GM23338 (cell line): ENCODE measurements around the gene ZNF678. TPM values are rescaled to one million over a fixed set of nuclear protein-coding genes. Genes with fewer than 3 reads are reported as not detected.

Source experiments
- ATAC-seq: fragments of 200-7000 bp; cut with Tn5 transposase; 3 replicates; pipeline ENCODE4 v1.9.1; 2020
- DNase-seq: peaks from one replicate; pipeline ENCODE4 v3.0.0-alpha.2; 2015; ENCODE audit warnings: low spot score
- H2AFZ ChIP-seq: fragments of 200-600 bp; sonication (generic); 2 replicates; pipeline ENCODE4 v1.8.0; 2016; ENCODE audit warnings: antibody characterized with exemption, mild to moderate bottlenecking, moderate library complexity
- H3F3A ChIP-seq: fragments of 200-600 bp; sonication (generic); replicated peaks from 2 replicates; pipeline ENCODE4 v1.8.0; 2017; ENCODE audit warnings: antibody characterized with exemption, mixed run types, low read depth
- H3K27ac ChIP-seq: fragments of 200-600 bp; sonication (generic); 2 replicates; pipeline ENCODE4 v1.6.1; 2016; ENCODE audit warnings: low read depth
- H3K27me3 ChIP-seq: fragments of 200-600 bp; sonication (generic); 2 replicates; pipeline ENCODE4 v1.8.0; 2016; ENCODE audit warnings: mild to moderate bottlenecking, mixed run types, moderate library complexity; ENCODE audit not compliant: insufficient read depth
- H3K36me3 ChIP-seq: fragments of 200-600 bp; sonication (generic); 2 replicates; pipeline ENCODE4 v1.8.0; 2016; ENCODE audit warnings: mild to moderate bottlenecking; ENCODE audit not compliant: insufficient read depth
- H3K4me1 ChIP-seq: fragments of 200-600 bp; sonication (generic); 2 replicates; pipeline ENCODE4 v1.8.0; 2016; ENCODE audit warnings: mild to moderate bottlenecking, moderate library complexity; ENCODE audit not compliant: insufficient read depth
- H3K4me2 ChIP-seq: fragments of 200-600 bp; sonication (generic); 2 replicates; pipeline ENCODE4 v1.7.1; 2017; ENCODE audit warnings: mixed run types
- H3K4me3 ChIP-seq: fragments of 200-600 bp; sonication (generic); 2 replicates; pipeline ENCODE4 v1.6.1; 2016; ENCODE audit warnings: mixed run types
- H3K79me2 ChIP-seq: fragments of 200-600 bp; sonication (generic); replicated peaks from 2 replicates; pipeline ENCODE4 v1.8.0; 2017; ENCODE audit warnings: mild to moderate bottlenecking; ENCODE audit not compliant: insufficient read depth
- H3K9me2 ChIP-seq: fragments of 200-600 bp; sonication (generic); 2 replicates; pipeline ENCODE4 v1.8.0; 2017; ENCODE audit not compliant: insufficient read depth
- H4K20me1 ChIP-seq: fragments of 200-600 bp; sonication (generic); replicated peaks from 2 replicates; pipeline ENCODE4 v1.8.0; 2017; ENCODE audit warnings: mild to moderate bottlenecking; ENCODE audit not compliant: insufficient read depth
- H3K27ac Mint-ChIP-seq: 2 replicates; pipeline ENCODE4 v1.8.0; 2020; ENCODE audit warnings: inconsistent platforms, mild to moderate bottlenecking, moderate library complexity, mixed read lengths
- H3K27me3 Mint-ChIP-seq: 3 replicates; pipeline ENCODE4 v1.8.0; 2022; ENCODE audit warnings: low read depth, mild to moderate bottlenecking, moderate library complexity, mixed read lengths, inconsistent platforms; ENCODE audit not compliant: insufficient read depth, poor library complexity
- H3K36me3 Mint-ChIP-seq: 3 replicates; pipeline ENCODE4 v1.8.0; 2021; ENCODE audit warnings: low read depth, mild to moderate bottlenecking, inconsistent platforms, moderate library complexity, mixed read lengths
- H3K4me1 Mint-ChIP-seq: 3 replicates; pipeline ENCODE4 v1.8.0; 2020; ENCODE audit warnings: mild to moderate bottlenecking, inconsistent platforms, mixed read lengths
- H3K4me3 Mint-ChIP-seq: 3 replicates; pipeline ENCODE4 v1.8.0; 2021; ENCODE audit warnings: moderate library complexity, mild to moderate bottlenecking, inconsistent platforms, mixed read lengths
- H3K9me3 Mint-ChIP-seq: 3 replicates; pipeline ENCODE4 v1.8.0; 2020; ENCODE audit warnings: moderate library complexity, mild to moderate bottlenecking, inconsistent platforms, mixed read lengths
- CREB1 ChIP-seq: fragments of 250-450 bp; sonication (Bioruptor Pico); IDR thresholded peaks from 2 replicates; pipeline ENCODE4 v1.5.0; 2020; ENCODE audit warnings: low read depth, mild to moderate bottlenecking, moderate library complexity
- STAT1 ChIP-seq: IDR thresholded peaks from one replicate; pipeline ENCODE4 v1.6.1; 2016; ENCODE audit warnings: antibody characterized with exemption; ENCODE audit not compliant: unreplicated experiment
- ZNF114 ChIP-seq: fragments of 250-450 bp; sonication (Bioruptor Pico); IDR thresholded peaks from 2 replicates; pipeline ENCODE4 v1.5.0; 2020; ENCODE audit warnings: mild to moderate bottlenecking, moderate library complexity
- ZNF331 ChIP-seq: fragments of 250-450 bp; sonication (Bioruptor Pico); IDR thresholded peaks from 2 replicates; pipeline ENCODE4 v1.5.0; 2020; ENCODE audit warnings: low read depth, mild to moderate bottlenecking, moderate library complexity
- polyA plus RNA-seq: library from polyadenylated mRNA; unstranded; fragments of >200 nt; fragmentation: Nextera tagmentation; extraction: Ambion mirVana; gene quantifications from 2 replicates; pipeline ENCODE4 v1.2.1, GENCODE V29; 2016
- total RNA-seq: library from RNA; depleted of rRNA; stranded (reverse); fragments of >200 nt; shearing (Covaris generic); gene quantifications from 2 replicates; pipeline ENCODE4 v1.2.3, GENCODE V29; 2014
- TF ChIP-seq, protein P1 (sequence below): fragments of 250-450 bp; sonication (Bioruptor Pico); IDR thresholded peaks from 2 replicates; pipeline ENCODE4 v1.5.0; 2020; ENCODE audit warnings: mild to moderate bottlenecking, moderate library complexity

Gene ZNF678
- total and polyA plus RNA-seq, 2 experiments from 2014 or later, result 8.6 to 60.0 TPM

DNA sequence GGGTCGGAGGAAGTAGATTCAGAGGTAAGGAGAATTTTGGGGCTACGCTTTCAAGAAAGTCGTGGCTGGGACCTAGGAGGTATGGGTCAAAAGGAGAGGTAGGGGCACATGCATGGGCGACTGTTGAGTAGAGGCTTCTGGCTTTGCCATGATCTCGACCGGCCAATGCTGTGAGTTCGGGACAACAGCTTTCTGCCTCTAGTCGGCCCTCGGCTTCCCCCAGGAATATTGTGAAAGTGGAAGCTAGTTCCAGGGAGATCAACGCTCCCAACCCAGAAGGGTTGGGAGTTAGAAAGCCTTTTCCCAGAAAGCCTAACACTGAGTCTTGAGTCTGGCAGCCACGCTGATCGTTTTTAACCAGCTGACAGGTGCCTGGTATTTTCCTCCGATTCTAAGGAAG, 69.0 kb downstream of the ZNF678 start:
- H3K4me1 ChIP-seq, result no peaks in the 10 kb centered on the region
- H3K9me2 ChIP-seq, result no peaks in the 10 kb centered on the region
- no peaks in the 10 kb centered on the region for H3K36me3 ChIP-seq
- H3K27ac ChIP-seq, result no peak overlapping the region
- no peak overlapping the region for H2AFZ ChIP-seq
- Mint-ChIP-seq H3K27ac (no peak overlapping the region), H3K9me3 (peaks cover 47% of the 10 kb centered on the region), H3K4me1 (no peaks in the 10 kb centered on the region; the same call in 2 of the 3 replicates), H3K4me3 (no peak overlapping the region), H3K36me3 (peaks cover 75% of the 10 kb centered on the region), H3K27me3 (no peaks in the 10 kb centered on the region)
- DNase-seq (no peak), ATAC-seq (no peak)
- H3K4me2 ChIP-seq, result no peak overlapping the region
- no peak overlapping the region for H3K4me3 ChIP-seq
- H3K79me2 ChIP-seq, result peaks cover 19% of the 10 kb centered on the region; the same call in 1 of the 2 replicates
- no peaks in the 10 kb centered on the region for H3F3A ChIP-seq
- TF ChIP-seq ZNF114 (CRISPR knock-in tag) (no peak), STAT1 (no peak)
- no peaks in the 10 kb centered on the region for H3K27me3 ChIP-seq
- H4K20me1 ChIP-seq, result no peaks in the 10 kb centered on the region; the same call in 1 of the 2 replicates

DNA sequence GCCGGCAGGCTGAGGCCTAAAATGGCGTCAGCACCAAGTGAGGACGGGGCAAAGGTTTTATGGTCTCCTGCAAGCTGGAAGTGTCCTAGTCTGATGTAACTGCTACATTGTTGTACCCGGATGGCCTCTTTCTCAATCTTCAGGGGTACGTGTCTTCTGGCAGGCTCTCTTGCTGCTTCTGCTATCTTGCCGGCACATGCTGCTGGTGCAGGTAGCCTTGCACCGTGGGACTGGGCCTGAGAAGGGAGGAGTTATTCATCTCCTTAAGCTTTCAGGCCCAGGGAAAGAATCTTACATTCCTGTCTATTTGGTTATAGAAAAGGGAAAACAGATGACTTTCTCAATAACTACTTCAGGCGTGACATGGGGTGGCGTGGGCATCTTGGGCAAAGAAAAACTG, 72.2 kb downstream of the ZNF678 start:
- Histone ChIP-seq H3K27ac (no peak overlapping the region), H3K4me3 (no peak overlapping the region), H3K9me2 (no peaks in the 10 kb centered on the region), H3K79me2 (peaks cover 23% of the 10 kb centered on the region; the same call in 1 of the 2 replicates), H3K27me3 (no peaks in the 10 kb centered on the region), H3K36me3 (no peaks in the 10 kb centered on the region), H3K4me1 (no peaks in the 10 kb centered on the region), H3K4me2 (no peak overlapping the region), H2AFZ (no peak overlapping the region), H3F3A (no peaks in the 10 kb centered on the region), H4K20me1 (no peaks in the 10 kb centered on the region; the same call in 1 of the 2 replicates)
- ATAC-seq, result no peak
- Mint-ChIP-seq H3K4me3 (no peak overlapping the region), H3K27ac (no peak overlapping the region), H3K4me1 (no peaks in the 10 kb centered on the region; the same call in 2 of the 3 replicates), H3K36me3 (peaks cover 63% of the 10 kb centered on the region), H3K27me3 (peaks cover 2% of the 10 kb centered on the region), H3K9me3 (peaks cover 28% of the 10 kb centered on the region)
- DNase-seq, result no peak
- TF ChIP-seq, protein P1, sequence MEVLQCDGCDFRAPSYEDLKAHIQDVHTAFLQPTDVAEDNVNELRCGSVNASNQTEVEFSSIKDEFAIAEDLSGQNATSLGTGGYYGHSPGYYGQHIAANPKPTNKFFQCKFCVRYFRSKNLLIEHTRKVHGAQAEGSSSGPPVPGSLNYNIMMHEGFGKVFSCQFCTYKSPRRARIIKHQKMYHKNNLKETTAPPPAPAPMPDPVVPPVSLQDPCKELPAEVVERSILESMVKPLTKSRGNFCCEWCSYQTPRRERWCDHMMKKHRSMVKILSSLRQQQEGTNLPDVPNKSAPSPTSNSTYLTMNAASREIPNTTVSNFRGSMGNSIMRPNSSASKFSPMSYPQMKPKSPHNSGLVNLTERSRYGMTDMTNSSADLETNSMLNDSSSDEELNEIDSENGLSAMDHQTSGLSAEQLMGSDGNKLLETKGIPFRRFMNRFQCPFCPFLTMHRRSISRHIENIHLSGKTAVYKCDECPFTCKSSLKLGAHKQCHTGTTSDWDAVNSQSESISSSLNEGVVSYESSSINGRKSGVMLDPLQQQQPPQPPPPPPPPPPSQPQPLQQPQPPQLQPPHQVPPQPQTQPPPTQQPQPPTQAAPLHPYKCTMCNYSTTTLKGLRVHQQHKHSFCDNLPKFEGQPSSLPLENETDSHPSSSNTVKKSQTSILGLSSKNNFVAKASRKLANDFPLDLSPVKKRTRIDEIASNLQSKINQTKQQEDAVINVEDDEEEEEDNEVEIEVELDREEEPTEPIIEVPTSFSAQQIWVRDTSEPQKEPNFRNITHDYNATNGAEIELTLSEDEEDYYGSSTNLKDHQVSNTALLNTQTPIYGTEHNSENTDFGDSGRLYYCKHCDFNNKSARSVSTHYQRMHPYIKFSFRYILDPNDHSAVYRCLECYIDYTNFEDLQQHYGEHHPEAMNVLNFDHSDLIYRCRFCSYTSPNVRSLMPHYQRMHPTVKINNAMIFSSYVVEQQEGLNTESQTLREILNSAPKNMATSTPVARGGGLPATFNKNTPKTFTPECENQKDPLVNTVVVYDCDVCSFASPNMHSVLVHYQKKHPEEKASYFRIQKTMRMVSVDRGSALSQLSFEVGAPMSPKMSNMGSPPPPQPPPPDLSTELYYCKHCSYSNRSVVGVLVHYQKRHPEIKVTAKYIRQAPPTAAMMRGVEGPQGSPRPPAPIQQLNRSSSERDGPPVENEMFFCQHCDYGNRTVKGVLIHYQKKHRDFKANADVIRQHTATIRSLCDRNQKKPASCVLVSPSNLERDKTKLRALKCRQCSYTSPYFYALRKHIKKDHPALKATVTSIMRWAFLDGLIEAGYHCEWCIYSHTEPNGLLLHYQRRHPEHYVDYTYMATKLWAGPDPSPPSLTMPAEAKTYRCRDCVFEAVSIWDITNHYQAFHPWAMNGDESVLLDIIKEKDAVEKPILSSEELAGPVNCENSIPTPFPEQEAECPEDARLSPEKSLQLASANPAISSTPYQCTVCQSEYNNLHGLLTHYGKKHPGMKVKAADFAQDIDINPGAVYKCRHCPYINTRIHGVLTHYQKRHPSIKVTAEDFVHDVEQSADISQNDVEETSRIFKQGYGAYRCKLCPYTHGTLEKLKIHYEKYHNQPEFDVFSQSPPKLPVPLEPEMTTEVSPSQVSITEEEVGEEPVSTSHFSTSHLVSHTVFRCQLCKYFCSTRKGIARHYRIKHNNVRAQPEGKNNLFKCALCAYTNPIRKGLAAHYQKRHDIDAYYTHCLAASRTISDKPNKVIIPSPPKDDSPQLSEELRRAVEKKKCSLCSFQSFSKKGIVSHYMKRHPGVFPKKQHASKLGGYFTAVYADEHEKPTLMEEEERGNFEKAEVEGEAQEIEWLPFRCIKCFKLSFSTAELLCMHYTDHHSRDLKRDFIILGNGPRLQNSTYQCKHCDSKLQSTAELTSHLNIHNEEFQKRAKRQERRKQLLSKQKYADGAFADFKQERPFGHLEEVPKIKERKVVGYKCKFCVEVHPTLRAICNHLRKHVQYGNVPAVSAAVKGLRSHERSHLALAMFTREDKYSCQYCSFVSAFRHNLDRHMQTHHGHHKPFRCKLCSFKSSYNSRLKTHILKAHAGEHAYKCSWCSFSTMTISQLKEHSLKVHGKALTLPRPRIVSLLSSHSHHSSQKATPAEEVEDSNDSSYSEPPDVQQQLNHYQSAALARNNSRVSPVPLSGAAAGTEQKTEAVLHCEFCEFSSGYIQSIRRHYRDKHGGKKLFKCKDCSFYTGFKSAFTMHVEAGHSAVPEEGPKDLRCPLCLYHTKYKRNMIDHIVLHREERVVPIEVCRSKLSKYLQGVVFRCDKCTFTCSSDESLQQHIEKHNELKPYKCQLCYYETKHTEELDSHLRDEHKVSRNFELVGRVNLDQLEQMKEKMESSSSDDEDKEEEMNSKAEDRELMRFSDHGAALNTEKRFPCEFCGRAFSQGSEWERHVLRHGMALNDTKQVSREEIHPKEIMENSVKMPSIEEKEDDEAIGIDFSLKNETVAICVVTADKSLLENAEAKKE (CRISPR knock-in tag), result no peak
- TF ChIP-seq STAT1 (no peak), CREB1 (CRISPR knock-in tag) (no peak), ZNF331 (CRISPR knock-in tag) (no peak)
